GM21529 (cell line): ENCODE data around the gene GSS.

ENCODE experiments used
- ATAC-seq: cut with Tn5 transposase; IDR thresholded peaks from one replicate; pipeline ENCODE4 v1.9.1; 2021; ENCODE audit not compliant: unreplicated experiment

GSS gene

GRCh38 chr20:34978092-34978744, 22.6 kb upstream of the GSS start:
- no peak for ATAC-seq

GRCh38 chr20:34977365-34978091, 21.9 kb upstream of the GSS start:
- ATAC-seq, result no peak

GRCh38 chr20:34976286-34976685, 20.7 kb upstream of the GSS start:
- no peak for ATAC-seq

- no peak for ATAC-seq
Observed at GRCh38 chr20:34974246-34974645, 18.6 kb upstream of the GSS start.

- ATAC-seq, result no peak
Observed at GRCh38 chr20:34971561-34972235, 16.1 kb upstream of the GSS start.

- no peak for ATAC-seq
Observed at GRCh38 chr20:34970846-34971560, 15.4 kb upstream of the GSS start.

- ATAC-seq, result no peak
Observed at GRCh38 chr20:34970193-34970840, 14.7 kb upstream of the GSS start.

GRCh38 chr20:34968042-34968775, 12.6 kb upstream of the GSS start:
- ATAC-seq, result no peak

- ATAC-seq, result no peak
Observed at GRCh38 chr20:34967421-34967820, 11.8 kb upstream of the GSS start.

GRCh38 chr20:34965051-34965450, 9.4 kb upstream of the GSS start:
- ATAC-seq, result no peak

GRCh38 chr20:34964486-34964885, 8.9 kb upstream of the GSS start:
- no peak for ATAC-seq

GRCh38 chr20:34956751-34957472, 1.3 kb upstream of the GSS start:
- ATAC-seq, result no peak

- no peak for ATAC-seq
Observed at GRCh38 chr20:34956041-34956458, 444 bp upstream of the GSS start.

GRCh38 chr20:34954904-34955230, 739 bp downstream of the GSS start:
- ATAC-seq, result no peak

GRCh38 chr20:34953960-34954359, 1.6 kb downstream of the GSS start:
- ATAC-seq, result no peak

GRCh38 chr20:34952671-34953070, 2.9 kb downstream of the GSS start:
- no peak for ATAC-seq

- no peak for ATAC-seq
Observed at GRCh38 chr20:34951652-34952051, 4.0 kb downstream of the GSS start.

GRCh38 chr20:34951252-34951651, 4.4 kb downstream of the GSS start:
- ATAC-seq, result no peak

GRCh38 chr20:34949120-34949519, 6.5 kb downstream of the GSS start:
- ATAC-seq, result no peak

GRCh38 chr20:34948030-34948429, 7.6 kb downstream of the GSS start:
- ATAC-seq, result no peak
